Limb (tissue), 2 donors: ENCODE data around the gene ANO10.

Source experiments
- DNase-seq, 2 donors: peaks; one replicate each; pipeline ENCODE4 v3.0.0-alpha.2; 2016; ENCODE audit errors: extremely low spot score in 2 of 2

Gene ANO10

DNA sequence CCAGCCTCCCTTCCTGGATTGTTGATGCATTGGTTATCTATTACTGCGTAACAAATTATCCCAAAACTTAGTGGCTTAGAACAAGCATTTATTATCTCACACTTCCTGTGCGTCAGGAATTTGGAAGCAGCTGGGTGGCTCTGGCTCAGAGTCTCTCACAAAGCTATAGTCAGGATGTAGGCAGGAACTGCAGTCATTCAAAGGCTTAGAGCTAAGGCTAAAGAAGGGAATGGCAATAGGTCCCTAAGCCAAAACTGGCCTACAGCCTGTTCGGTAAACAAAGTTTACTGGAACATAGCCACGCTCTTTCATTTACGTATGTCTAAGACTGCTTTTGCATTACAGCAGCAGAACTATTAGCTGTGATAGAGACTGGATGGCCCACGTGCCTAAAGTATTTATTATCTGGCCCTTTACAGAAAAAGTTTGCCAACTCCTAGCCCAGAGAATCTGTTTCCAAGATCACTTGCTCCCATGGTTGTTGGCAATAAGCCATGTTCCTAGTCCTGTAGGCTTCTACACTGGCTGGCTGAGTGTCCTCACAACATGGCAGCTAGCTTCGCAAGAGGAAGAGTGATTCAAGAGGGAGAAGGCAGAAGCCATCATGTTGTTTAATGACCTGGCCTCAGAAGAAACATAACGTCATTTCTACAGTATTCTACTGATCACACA is 203.1 kb downstream of the ANO10 start:
- no peak for DNase-seq

DNA sequence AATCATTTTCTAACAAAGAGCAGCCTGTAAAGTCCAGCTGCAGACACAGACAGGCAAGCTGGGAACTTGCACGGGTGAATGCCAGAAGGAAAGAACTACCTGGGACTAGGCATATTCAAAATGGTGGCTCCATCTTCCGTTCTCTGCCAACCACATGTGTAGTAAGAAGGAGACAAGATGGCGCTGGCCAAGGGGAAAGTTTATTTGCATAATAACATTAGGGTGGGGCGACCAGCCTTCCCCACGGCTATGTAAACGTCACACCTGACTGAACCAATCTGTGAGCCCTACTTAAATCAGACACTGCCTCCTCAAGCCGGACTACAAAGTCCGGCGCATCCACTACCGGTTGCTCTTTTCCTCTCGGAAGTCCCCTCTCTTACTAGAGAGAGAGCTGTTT is 204.7 kb downstream of the ANO10 start:
- no peak for DNase-seq

DNA sequence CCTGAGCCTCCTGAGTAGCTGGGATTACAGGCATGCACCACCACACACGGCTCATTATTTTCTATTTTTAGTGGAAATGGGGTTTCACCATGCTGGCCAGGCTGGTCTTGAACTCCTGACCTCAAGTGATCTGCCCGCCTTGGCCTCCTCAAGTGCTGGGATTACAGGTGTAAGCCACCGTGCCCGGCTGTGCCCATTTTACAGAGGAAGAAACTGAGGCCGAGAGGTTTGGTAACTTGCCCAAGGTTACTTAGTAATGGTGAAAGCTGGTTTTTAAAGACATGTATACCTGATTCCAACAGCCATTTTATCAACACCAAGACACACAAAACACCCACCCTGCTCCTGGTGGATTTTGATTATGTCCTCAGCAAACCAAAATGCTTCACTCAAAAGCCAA is 206.7 kb downstream of the ANO10 start:
- no peak for DNase-seq

DNA sequence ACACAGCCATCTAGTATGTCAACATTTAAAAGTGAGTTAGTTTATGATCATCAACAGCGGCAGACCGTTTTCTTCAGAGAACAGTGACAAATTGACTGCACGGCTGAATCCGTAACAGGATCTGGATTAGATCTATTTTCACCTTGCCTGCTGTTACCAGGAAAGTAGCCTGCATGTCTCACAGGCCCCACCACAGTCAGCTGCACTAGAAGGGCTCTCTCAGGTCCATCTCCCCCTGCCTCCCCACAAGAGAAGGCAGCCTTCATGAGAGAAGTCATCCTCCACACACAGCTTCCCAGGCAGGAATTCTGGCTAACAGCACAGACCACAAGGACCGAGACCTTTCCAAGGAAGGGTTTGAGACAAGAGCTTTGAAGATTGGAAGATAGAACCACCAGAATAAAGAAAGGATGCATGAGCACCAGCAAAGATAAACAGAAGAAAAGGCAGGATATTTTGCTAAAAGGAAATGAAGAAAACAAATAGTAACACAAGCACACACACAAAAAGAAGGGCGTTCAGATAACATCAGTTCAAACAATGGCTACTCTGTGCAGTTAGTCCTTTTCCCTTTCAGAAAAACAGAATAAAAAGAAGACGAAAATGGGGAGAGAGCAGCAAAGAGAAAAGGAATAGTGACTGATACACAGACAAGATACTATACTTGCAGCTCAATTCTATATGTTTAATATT is 208.0 kb downstream of the ANO10 start:
- no peak for DNase-seq

DNA sequence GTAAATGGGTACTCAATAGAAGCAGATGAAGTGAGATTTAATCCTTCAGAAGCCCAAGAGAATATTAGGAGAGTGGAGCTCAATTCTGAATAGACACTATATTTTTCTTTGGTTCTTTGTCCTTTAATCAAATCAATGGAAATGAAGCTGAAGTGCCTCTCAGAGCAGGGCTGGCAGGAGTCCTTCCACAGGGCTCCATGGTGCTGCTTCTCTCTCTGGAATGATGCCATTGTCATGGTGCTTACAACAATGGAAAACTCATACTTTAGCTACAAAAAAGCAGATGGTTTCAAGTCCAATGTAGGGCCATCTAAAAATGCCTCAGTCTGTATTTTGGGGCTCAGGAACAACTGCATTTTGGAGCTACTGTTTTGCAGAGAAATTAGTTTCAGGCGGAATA is 210.4 kb downstream of the ANO10 start:
- DNase-seq = no peak

DNA sequence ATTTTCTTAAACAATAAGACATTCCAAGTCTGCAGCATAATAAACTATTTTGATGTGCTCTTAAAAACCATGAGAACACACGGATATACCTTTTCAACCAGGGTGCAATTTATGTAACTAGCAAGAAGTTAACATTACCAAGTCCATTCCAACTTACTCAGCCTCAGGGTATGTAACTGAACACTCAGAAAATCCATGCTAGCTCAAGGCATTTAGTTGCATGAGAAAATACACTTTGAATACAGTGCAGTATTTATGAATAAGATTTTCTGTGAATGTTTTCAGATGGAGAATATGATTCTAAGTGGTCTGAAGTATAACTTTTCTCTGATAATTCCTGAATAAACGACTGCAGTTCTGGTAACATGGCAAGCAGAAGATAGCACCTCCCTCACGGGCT is 211.2 kb downstream of the ANO10 start:
- no peak for DNase-seq

DNA sequence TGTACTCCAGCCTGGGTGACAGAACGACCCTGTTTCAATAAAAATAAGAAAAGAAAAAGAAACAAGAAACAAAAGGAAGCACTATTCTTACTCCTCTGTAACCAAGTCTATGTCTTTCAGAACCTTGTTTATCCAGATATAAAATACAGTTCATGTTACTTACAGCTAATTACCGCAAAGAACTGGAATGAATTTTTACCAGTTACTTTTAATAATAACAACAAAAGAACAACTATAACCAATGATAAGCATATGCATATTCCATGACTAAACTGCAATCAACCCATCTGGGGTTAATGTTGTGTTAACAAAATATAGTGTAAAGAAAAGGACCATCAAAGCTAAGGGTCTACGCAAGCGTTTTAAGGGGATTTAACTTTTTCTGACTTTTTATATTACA is 212.3 kb downstream of the ANO10 start:
- no peak for DNase-seq

DNA sequence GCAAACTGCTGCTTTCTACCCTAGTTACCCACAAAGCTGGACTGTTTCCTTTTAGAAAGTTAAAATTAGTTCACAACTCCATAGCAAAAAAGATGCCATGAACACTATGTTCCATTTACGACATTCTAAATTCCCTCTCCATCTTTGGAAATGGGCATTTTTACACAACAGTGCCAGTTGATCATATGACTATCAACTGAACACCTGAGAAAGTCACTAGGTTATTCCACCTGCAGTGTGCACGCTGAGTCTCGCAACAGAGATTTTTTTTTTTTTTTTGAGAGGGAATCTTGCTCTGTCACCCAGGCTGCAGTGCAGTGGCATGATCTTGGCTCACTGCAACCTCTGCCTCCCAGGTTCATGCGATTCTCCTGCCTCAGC is 215.2 kb downstream of the ANO10 start:
- DNase-seq = no peak

DNA sequence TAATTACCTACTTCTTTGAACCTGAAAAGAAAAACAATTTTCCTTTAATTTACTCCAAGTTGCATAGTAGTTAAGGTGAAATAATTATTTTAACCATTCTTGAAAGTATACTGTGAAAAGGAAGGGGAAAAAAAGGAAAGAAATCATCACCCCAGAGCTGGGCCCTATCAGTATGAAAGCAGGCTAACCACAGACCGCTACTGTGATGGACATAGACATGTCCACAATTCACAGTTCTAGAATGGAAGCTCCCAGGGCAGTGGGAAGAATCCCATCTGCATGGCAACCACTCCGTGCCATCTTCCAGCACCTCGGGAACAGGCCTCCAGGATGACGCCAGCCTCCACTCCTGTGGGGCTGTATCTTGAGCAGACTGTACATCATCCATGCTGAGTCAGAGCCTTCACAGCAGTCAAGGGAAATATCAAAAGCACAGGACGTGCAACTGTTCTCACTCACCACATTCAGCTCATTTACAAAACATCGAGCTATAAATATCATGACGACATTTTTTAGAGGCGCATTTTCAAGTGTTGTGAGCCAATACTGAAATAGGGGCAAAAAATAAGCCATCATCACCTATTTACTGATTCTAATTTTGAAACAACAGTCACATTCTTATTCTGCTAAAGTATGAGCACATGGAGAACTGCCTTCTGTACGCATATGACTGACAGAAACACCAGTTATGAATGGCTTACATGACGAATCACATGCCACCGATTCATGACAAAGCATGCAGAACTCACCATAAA is 215.7 kb downstream of the ANO10 start:
- no peak for DNase-seq

DNA sequence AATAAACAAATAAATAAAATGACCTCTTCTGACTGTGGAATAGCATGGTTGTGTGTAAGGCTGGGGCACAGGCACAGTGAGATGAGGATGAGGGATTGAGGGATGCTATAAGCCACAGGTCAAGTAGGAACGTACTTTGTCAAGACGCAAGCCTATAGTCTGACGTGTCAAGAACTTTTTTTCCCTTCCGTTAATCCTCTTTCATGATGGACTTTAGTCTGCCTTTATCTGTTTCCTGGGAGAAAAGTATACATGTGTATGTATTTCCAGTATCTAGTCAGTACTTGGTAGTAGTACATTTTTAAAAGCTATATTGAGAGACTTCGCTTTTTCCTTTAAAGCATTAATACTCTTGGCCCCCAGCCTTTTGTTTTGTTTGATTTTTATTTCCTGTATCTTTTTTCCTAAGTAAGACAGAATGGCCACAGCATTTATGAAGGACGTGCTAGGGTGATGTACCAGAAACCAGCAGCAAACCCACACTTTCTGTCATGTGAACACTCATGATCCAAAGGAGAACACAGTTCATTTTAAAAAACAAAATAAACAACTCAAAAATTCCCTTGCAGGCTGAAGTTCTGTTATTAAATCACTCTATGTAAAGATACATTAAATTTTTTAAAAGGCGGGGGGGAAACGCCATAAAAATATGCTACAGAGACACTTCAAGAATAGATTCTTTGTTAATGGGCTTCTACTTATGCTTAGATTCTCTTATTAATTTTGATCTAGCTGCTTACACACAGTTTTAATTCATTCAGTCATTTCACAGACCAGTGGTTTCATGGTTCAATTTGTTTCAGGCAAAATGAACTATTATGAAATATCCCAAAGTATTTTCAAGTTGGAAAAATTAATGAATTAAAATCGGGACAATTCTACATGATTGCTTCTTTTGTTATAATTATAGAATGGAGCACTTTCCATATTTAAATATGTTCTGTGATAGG is 220.8 kb downstream of the ANO10 start:
- DNase-seq = no peak

DNA sequence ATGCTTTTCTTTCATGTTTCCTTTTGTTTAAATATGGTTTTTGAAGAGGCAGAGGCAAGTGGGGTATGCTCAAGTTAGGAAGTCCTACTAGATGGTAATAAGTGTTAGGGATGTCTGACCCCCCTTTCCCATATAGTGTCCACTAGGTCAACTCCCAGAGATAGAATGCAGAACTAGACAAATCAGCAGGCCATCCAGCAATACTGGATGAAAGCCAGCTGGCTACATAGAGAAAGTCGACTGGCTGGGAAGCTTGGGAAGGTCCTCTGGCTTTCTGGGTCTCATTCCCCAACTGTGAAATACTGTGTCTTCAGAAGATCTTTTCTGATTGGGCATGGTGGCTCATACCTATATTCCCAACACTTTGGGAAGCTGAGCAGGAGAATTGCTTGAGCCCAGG is 221.6 kb downstream of the ANO10 start:
- no peak for DNase-seq

DNA sequence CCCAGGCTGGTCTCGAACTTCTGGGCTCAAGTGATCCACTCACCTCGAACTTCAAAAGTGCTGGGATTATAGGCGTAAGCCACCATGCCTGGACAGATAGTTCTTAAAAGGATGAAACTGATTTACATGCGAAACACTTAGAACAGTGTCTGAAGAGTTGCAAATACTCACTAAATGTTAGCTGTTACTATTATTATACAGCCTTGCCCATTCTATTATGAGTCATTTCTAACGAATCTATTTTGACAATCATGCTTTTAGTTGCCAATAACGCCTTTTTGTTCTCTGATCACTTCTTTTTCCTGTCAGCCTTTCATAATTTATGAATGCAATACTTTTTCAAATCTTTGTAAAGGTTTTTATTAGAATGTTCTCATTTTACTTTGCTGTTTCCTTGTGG is 222.8 kb downstream of the ANO10 start:
- DNase-seq = no peak

DNA sequence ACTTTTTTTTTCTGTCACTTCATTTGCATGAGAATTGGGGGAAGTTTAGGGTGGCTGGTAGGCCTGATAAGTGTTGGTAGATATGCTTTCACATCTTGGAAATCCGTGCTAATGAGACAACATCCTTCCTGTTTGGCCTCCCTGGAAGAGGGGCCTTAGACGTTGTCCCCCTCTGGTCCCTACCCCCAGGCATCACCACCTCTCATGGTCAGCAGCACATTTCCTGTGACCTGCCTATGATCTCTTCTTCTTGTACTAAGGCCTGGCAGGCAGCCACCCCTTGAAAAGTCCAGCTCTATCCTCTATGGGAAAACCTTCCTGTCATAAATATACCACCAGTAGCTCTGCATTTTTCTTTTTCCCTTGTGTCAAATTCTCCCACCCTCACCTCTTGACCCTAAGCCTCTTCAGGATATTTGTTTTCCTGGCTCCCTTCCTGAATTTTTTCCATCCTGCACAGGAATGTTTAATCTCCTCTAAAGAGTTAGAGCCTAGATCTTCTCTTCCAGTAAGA is 227.7 kb downstream of the ANO10 start:
- no peak for DNase-seq

DNA sequence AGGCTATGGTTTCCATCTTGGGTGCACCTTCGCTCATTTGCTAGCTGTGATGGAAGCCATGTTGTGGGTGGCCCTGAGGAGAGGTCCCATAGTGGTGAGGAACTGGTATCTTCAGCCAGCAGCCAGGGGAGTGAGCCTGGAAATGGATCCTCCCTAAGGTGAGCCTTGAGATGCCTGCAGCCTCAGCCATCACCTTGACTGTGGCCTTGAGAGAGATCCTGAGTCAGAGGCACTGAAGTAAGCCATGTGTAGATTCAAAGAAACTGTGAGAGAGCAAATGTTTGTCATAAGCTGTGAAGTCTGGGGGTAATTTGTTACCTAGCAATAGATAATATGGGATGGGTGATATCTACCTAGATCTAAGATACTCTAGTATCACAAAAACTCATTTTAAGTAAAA is 230.2 kb downstream of the ANO10 start:
- DNase-seq = no peak

DNA sequence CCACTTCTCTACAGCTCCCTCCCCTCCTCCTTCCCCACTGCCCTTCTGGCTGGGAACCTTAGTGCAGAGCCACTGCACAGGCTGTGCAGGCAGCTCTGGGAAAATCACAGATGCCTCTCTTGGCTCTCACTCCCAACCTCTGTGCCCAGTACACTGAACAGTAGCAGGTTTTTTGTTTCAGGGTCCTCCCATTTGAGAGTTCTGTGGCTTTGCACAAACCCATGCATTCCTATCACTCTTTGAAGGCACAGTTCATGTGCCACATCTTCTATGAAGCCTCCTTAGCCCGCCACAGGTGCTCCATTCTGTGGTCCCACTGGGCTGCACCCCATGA is 231.6 kb downstream of the ANO10 start:
- DNase-seq = no peak

DNA sequence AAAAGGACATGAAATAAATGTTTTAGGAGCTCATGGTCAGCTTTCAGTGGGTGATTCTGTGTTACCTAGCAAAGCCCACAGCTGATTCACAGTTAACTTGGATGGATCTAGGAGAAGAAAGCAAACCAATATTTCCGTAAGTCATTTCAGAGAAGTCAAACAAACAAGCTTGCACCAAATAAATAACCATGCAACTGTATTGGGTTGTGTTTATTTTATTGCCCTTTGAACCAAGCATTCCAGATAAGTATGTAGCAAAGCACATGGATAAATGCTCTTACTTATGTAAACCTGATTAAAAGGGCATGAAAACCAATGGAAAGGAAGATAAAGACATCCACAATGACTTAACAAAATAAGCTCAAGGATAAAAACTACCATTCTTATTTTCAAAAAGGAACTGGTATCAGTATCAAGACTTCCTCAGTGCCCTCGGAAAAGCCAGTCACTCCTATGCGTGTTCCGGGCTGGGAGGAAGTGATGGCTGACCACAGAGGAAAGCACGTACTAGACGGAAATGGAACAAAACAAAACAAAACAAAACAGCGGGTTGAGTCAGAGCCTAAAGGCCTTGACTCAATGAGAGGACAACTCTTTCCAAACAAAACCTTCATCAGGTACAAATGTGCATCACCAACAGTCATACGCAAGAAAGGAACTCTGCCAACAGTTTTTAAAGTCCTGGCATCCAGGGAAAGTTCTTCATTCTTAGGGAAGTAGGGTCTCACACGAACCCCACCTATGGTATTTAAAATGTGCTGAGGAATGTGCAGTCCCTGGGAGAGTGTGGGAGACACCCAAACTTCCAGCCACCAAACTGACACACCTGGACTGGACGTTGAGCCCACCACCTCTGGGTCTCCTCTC is 232.2 kb downstream of the ANO10 start:
- DNase-seq = no peak

DNA sequence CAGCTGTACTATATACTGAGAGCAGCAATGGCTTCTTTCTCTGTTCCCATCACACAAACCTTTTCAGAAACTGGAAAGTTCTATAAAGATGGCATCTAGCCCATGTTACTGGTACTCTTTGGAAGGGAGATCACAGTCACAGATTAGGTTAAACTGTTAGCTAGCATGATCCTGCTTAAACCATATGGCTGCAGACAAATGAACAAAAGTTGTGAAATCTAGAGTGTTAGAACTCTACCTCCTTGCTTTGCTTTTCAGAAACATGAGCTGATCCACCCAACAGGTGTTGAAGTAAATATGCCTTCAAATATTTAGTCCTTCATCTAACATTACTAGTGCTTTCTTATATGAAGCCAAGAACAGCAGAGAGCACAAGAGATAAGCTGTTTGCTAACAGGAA is 232.9 kb downstream of the ANO10 start:
- no peak for DNase-seq

DNA sequence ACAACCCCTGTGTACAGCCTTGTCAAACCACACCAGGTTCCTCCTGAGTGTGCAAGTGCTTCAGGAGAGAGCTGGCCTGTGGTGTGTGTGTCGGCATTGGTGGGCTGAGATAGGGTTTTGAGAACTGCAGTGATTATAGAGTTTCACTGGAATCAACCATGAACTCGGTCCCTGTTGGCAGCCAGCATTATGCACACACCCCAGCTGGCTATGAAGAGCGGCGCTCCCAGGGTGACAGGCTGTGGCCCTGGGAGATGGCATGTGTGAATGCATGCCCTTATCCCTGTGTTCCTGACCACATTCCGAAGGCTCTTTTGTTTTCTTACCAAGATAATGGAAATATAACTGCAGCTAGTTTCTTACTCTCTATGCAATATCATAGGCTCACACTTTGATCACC is 233.6 kb downstream of the ANO10 start:
- DNase-seq = no peak

DNA sequence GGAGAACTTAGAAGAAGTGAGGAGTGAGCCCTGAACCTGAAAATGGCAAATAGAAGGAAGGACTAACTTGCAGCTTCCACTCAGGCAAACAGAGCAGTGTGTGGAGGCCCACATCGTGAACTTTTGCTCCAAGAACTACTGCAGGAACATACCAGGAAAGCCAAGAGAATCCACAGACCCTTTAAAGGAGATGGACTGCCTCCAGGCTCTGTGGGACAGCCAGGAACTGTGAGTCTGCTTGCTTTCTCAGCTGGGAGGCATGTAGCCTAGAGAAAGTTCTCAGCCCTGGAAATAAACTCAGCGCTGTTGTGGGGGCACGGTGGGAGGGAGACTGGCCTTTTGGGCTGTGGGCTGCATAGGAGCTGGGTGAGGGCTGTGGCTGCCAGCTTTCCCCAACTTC is 242.5 kb downstream of the ANO10 start:
- no peak for DNase-seq

DNA sequence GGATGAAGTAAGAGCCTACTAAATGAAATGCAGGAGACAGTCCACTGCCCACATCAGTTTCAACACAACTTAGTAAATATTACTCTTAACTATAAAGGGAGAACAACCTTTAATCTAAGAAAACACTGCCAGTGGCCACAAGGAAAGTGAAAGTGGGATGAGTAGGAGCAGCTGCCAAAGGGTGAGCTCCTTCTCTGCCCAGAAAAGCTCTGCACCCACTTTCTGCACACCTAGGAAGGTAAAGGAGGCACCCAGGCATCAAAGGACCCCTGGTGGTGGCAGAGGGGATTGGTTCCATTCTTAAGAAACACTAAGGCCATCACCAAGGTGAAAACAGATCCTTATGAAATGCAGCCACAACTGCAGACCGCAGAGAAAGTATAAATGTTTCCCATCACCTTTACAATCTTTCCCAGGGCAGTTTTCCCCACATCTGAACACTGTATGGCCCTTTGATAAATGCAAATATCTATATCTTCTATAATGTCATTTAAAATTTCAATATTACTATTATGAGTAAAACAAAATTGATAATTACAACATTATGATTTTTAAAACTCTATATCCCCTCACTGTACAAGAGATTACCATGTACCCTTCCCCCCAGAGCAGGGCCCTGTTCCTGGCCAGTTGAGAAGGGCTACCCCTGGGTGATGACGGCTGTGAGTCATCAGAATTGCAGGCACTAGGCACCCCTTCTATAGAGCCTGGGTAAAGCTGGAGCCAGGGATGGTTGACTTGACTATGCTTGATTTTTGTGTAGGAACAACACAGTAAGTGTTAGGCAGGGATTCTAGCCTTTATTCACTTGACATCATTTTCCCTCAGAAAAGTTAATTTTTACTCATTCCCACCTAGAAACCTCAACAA is 243.5 kb downstream of the ANO10 start:
- DNase-seq = no peak
